Omental fat pad (tissue), 4 donors: ENCODE results near the gene CPB1. TPM values are rescaled to one million over a fixed set of nuclear protein-coding genes. Genes with fewer than 3 reads are reported as not detected.

Experiments used
- ATAC-seq: fragments of 150-250 bp; one replicate; pipeline ENCODE4 v1.9.1; 2016; ENCODE audit warnings: mild to moderate bottlenecking, moderate library complexity; ENCODE audit not compliant: low FRiP score
- DNase-seq: peaks from one replicate; pipeline ENCODE4 v3.0.0-alpha.2; 2019; ENCODE audit warnings: low spot score
- total RNA-seq, 4 donors: library from RNA; depleted of rRNA; stranded (reverse); fragments of >200 nt; gene quantifications; one replicate each; pipeline ENCODE4 v1.1.0, GENCODE V29; 2016
- TF ChIP-seq, protein P1 (sequence below), 3 donors: fragments of 450-650 bp; IDR thresholded peaks; one replicate each; pipeline ENCODE4 v1.5.1; 2016 to 2017; ENCODE audit warnings: antibody characterized with exemption in 3 of 3, mild to moderate bottlenecking in 3 of 3, moderate library complexity in 2 of 3

The CPB1 gene
- total RNA-seq, 4 donors from 2014 or later = 0.72 to 38.9 (median 4.2) TPM

DNA sequence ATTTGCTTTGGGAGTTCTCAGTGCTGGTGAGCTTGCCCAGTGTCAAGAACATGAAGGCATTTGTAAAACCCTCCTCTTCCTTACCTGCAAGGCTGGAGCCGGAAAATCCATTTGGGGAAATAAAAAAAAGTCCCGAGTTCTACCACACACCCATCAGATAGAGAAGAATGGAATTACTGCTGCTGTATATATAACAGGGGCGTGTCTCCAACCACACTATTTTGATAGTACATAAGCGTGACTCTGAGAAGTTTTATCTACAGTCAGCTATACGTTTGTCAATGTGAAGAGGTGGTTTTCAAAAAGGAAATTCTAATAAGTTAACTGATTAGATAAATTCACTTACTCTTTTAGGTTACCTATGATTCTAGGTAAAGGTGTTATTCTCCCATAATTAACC, 36.2 kb downstream of the CPB1 start:
- ATAC-seq = no peak
- TF ChIP-seq, protein P1, sequence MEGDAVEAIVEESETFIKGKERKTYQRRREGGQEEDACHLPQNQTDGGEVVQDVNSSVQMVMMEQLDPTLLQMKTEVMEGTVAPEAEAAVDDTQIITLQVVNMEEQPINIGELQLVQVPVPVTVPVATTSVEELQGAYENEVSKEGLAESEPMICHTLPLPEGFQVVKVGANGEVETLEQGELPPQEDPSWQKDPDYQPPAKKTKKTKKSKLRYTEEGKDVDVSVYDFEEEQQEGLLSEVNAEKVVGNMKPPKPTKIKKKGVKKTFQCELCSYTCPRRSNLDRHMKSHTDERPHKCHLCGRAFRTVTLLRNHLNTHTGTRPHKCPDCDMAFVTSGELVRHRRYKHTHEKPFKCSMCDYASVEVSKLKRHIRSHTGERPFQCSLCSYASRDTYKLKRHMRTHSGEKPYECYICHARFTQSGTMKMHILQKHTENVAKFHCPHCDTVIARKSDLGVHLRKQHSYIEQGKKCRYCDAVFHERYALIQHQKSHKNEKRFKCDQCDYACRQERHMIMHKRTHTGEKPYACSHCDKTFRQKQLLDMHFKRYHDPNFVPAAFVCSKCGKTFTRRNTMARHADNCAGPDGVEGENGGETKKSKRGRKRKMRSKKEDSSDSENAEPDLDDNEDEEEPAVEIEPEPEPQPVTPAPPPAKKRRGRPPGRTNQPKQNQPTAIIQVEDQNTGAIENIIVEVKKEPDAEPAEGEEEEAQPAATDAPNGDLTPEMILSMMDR (IDR thresholded peaks at IDR 0.05) = no peak
- no peak for DNase-seq

DNA sequence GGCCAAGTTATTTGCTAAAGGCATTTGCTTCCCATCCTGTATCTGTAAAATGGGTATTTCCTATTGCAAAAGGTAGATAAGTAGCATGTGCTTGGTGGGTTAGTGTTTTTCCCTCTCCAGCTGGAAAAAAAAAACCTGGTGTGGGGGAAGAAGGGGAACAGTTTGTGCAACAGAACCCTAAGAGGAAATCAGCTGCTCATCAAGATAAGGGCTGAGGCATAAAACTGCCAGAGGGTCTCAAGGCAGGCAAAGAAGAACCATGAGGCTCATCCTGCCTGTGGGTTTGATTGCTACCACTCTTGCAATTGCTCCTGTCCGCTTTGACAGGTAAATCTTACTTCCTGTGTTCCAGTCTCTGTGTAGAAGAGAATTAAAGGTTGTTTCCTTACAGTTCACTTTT, 37.4 kb downstream of the CPB1 start, which contains the start of gene CPA3:
Gene CPA3 (plus strand): TSS at position 248 of the 400 bp plus-strand sequence. CDS start 12 bp downstream, at position 260.
- DNase-seq (no peak), ATAC-seq (no peak)
- TF ChIP-seq, protein P1 (IDR thresholded peaks at IDR 0.05) = no peak

DNA sequence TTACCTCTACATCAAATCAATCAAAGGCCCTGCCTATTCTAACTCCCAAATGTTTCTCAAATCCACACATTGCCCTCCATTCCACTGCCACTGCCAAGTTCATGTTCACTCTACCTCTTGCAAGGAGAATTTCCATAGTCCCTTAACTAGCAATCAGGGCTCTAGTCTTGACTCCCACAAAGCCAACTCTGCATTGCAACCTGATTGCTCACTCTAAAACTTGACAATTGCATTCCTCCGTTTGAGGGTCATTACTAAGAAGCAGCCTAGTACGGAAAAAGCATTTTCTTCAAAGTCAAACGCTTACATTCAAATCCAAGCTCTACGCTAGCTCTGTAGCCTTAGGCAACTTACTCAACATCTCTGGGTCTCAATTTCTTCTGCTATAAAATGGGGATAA, 38.6 kb downstream of the CPB1 start:
- DNase-seq (no peak), ATAC-seq (peak; percentile 78)
- TF ChIP-seq, protein P1 (IDR thresholded peaks at IDR 0.05) = no peak

DNA sequence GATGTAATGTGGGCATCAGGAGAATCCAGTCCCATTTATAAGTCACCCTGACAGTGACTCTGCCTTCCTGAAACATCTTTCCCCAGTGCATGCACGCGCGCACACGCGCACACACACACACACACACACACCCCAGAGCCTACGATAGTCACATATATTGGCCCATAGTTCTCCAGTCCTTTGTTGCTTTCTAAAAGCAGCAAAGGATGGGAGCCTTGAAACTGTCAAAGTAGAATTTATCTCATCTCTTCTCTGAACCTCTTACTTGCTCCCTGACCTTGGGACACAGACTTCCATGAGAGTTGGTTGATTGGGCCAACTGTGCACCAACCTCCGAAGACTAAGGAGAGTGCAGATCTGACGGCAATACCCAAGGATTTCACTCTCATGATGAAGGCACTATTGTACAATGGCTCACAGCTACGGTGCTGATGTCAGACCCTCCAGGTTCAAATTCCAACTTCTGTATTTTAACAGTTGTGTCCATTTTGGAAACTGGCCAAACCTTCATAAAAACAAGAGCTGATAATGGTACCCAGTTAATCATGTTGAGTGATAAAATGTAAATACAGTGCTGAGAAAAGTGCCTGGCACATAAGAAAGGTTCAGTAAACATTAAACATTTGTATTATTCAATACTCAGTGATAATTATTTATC, 45.8 kb downstream of the CPB1 start:
- TF ChIP-seq, protein P1 (IDR thresholded peaks at IDR 0.05) = no peak
- DNase-seq = no peak
- no peak for ATAC-seq

DNA sequence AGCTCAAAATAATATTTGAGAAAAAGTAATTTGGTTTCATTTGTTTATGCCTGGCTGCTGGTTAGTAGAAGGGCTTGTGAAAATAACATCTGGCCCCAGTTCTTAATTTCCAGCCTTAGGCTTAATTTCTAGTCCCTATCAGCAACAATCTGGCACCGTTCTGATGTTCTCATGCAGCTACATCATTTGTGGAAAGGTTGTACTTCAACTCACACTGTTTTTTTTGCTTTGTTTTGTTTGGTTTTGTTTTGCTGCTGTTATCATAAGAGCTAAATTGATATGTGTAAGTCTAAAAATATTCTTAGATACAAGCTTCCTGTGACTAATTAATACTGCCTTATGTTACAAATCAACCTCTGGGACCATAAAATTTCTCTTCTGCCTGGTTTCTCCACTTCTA, 46.4 kb downstream of the CPB1 start:
- DNase-seq = no peak
- ATAC-seq = no peak
- TF ChIP-seq, protein P1 (IDR thresholded peaks at IDR 0.05) = no peak

DNA sequence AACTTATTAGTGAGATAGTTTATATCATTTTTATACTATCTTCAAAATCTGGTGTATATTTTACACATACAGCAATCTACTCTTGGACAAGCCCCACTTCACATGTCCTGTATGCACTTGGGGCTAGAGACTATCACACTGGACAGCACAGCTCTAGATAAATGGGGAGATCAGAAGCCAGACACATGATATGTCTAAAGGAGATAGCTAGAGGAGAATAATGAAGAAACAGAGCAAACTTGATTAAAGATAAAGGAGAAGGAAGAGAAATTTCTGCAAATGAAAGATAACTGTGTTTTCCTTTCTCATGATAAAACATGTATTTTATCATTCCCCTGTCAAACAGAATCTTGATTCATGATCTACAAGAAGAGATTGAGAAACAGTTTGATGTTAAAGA, 50.5 kb downstream of the CPB1 start:
- TF ChIP-seq, protein P1 (IDR thresholded peaks at IDR 0.05) = no peak
- ATAC-seq (no peak), DNase-seq (no peak)

DNA sequence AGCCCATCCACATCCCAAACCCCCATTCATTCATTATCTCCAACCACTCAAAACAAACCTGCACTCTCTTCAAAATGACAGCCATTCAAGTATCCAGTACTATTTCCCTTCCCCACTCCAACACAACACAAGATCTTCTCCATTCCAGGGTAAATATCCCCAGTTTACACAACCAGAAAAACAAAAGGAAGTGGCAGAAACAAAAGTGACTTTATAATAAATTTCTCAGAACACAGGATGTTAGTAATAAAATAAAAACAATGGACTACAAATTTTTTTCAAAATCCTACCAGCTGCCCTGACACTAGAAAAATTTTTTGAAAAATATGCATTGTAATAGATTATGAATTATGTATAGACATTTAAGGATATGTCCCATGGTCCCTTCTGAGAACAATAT, 51.6 kb downstream of the CPB1 start:
- TF ChIP-seq, protein P1 (IDR thresholded peaks at IDR 0.05) = no peak
- no peak for DNase-seq
- no peak for ATAC-seq
